Measurements from ENCODE around the gene CASTOR1. TPM values are rescaled to one million over a fixed set of nuclear protein-coding genes. Genes with fewer than 3 reads are reported as not detected.

Gene CASTOR1
- total and polyA plus RNA-seq, 12 donors, result 2.8 to 14.7 (median 6.2) TPM

GRCh38 chr22:30244641-30245040, 44.7 kb downstream of the CASTOR1 start:
- peaks cover 0 to 17% (median 0%) of the 10 kb centered on the region in 9 donors for H3K36me3 ChIP-seq
- H3K27ac ChIP-seq, result peak overlapping the region in 1 of 10 donors; percentile 88
- intact Hi-C loops (cut with DNase I), result loop anchor here in 3 of 10 donors (5.0 kb wide), 1 partner anchor 37 kb away; no protein-coding TSS in a partner anchor
- TF ChIP-seq CTCF (IDR thresholded peaks at IDR 0.05), result no peak
- 93 to 96% methylated on average over 5 of the region's 5 CpGs for WGBS, 2 donors
- H3K4me1 ChIP-seq, result peaks cover 4 to 36% (median 19%) of the 10 kb centered on the region in 9 donors
- H3K27me3 ChIP-seq, result peaks cover 3 to 81% (median 70%) of the 10 kb centered on the region in 7 donors
- no peaks in the 10 kb centered on the region for H3K9me3 ChIP-seq
- H3K4me3 ChIP-seq, result peak overlapping the region in 1 of 10 donors; percentile 60
- DNase-seq, result no peak
- no peak for ATAC-seq

- Histone ChIP-seq H3K4me1 (peaks cover 4 to 30% (median 17%) of the 10 kb centered on the region in 9 donors), H3K27ac (peak overlapping the region in 1 of 10 donors; percentile 88), H3K27me3 (peaks cover 3 to 76% (median 65%) of the 10 kb centered on the region in 7 donors), H3K36me3 (peaks cover 0 to 17% (median 0%) of the 10 kb centered on the region in 9 donors), H3K4me3 (peak overlapping the region in 1 of 10 donors; percentile 60), H3K9me3 (no peaks in the 10 kb centered on the region)
- intact Hi-C loops (cut with DNase I), result no loop called here
- TF ChIP-seq CTCF (IDR thresholded peaks at IDR 0.05), result no peak
- ATAC-seq (no peak), DNase-seq (no peak)
- WGBS, 2 donors, result 91 to 95% methylated on average over 10 of the region's 10 CpGs
Measured at GRCh38 chr22:30244066-30244465, 45.2 kb downstream of the CASTOR1 start.

GRCh38 chr22:30243661-30244060, 45.6 kb downstream of the CASTOR1 start:
- ATAC-seq, result no peak
- 93 to 95% methylated on average over 22 of the region's 22 CpGs for WGBS, 2 donors
- Histone ChIP-seq H3K27me3 (peaks cover 3 to 72% (median 61%) of the 10 kb centered on the region in 7 donors), H3K27ac (peak overlapping the region in 1 of 10 donors; percentile 88), H3K4me3 (peak overlapping the region in 1 of 10 donors; percentile 60), H3K36me3 (peaks cover 0 to 17% (median 0%) of the 10 kb centered on the region in 9 donors), H3K4me1 (peaks cover 4 to 26% (median 13%) of the 10 kb centered on the region in 9 donors), H3K9me3 (no peaks in the 10 kb centered on the region)
- no peak for DNase-seq
- no peak for TF ChIP-seq CTCF (IDR thresholded peaks at IDR 0.05)
- intact Hi-C loops (cut with DNase I), result no loop called here

- peak in 3 of 8 donors; percentile 5 to 29 (median 23) for ATAC-seq
- peaks cover under 1 to 64% (median 49%) of the 10 kb centered on the region in 7 donors for H3K27me3 ChIP-seq
- 70 to 77% methylated on average over 15 of the region's 15 CpGs for WGBS, 2 donors
- no peak overlapping the region for H3K4me3 ChIP-seq
- no peak for TF ChIP-seq CTCF (IDR thresholded peaks at IDR 0.05)
- H3K9me3 ChIP-seq, result no peaks in the 10 kb centered on the region
- H3K36me3 ChIP-seq, result peaks cover 0 to 17% (median 0%) of the 10 kb centered on the region in 9 donors
- peak overlapping the region in 1 of 10 donors; percentile 88 for H3K27ac ChIP-seq
- H3K4me1 ChIP-seq, result peaks cover 4 to 18% (median 11%) of the 10 kb centered on the region in 9 donors
- DNase-seq, result no peak
- intact Hi-C loops (cut with DNase I), result no loop called here
Measured at GRCh38 chr22:30241576-30242371, 47.5 kb downstream of the CASTOR1 start.

Data from heart right ventricle (tissue), 16 donors.